Epithelial cell of esophagus (primary cell): ENCODE results near the gene WASHC3.
A peak's percentile ranks its signal among the peaks of the same experiment; 100 is the strongest.
"Not testable (repeated sequence)": the region's sequence is repeated elsewhere in the genome, so short reads cannot be mapped to it uniquely, and the experiment has no call there.

Experiments used
- DNase-seq: peaks from one replicate; pipeline ENCODE4 v3.0.0; 2010; ENCODE audit warnings: low read depth
- H3K4me3 ChIP-seq: 2 replicates; pipeline ENCODE4 v1.5.1; 2011; ENCODE audit warnings: mild to moderate bottlenecking, low read length, control low read depth
- TF ChIP-seq, protein P1 (sequence below): IDR thresholded peaks from 2 replicates; pipeline ENCODE4 v1.5.1; 2011; ENCODE audit warnings: low read depth, mild to moderate bottlenecking, low read length, control low read depth, inconsistent platforms; ENCODE audit not compliant: insufficient read depth; ENCODE audit errors: missing control alignments

WASHC3 gene, protein sequence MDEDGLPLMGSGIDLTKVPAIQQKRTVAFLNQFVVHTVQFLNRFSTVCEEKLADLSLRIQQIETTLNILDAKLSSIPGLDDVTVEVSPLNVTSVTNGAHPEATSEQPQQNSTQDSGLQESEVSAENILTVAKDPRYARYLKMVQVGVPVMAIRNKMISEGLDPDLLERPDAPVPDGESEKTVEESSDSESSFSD

DNA sequence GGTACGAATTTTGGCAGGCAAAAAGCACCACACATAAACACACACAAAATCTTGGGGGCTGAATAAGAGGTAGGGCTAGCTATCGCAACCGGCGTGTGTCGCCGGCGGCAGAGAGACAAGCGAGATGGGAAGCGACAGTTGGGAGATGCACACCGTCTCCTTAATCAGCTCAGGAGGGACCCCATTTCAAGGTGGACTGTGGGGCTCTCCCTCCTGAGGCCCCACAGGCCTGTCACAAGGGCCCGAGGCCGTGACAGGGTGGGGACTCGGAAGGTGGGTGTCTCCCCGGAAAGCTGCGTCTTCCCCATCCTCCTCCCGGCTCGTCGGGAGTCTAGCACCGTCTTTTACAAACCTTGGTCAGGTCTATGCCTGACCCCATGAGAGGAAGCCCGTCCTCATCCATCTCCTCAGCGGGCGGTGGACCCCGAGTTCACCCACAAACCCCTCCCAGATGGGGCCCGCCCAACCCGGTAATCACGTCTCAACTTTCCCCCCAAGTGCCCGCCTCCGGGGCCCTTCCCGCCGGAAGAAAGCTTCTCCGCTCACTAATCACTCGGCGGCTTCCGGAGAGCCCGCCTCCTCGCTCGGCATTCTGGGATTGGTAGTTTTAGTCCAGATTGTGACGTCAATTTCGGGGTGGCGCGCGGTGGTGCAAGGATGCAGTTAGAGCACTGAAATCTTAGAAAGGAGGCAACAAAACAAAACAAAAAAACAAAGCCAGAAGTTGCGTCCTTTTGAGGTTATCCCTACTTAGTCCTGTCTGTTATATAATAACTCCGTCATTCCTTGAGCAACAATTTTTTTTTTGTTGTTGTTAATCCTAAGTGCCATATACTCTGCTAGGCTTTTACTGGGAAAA lies at the start of gene WASHC3:
WASHC3 (minus strand) TSS at position 432 of the 859 bp plus-strand sequence; CDS start at position 403, 29 bp downstream.
- TF ChIP-seq, protein P1, sequence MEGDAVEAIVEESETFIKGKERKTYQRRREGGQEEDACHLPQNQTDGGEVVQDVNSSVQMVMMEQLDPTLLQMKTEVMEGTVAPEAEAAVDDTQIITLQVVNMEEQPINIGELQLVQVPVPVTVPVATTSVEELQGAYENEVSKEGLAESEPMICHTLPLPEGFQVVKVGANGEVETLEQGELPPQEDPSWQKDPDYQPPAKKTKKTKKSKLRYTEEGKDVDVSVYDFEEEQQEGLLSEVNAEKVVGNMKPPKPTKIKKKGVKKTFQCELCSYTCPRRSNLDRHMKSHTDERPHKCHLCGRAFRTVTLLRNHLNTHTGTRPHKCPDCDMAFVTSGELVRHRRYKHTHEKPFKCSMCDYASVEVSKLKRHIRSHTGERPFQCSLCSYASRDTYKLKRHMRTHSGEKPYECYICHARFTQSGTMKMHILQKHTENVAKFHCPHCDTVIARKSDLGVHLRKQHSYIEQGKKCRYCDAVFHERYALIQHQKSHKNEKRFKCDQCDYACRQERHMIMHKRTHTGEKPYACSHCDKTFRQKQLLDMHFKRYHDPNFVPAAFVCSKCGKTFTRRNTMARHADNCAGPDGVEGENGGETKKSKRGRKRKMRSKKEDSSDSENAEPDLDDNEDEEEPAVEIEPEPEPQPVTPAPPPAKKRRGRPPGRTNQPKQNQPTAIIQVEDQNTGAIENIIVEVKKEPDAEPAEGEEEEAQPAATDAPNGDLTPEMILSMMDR: no peak
- H3K4me3 ChIP-seq: peak within 1 kb of the TSS; percentile 70
- peak; percentile 94 for DNase-seq

DNA sequence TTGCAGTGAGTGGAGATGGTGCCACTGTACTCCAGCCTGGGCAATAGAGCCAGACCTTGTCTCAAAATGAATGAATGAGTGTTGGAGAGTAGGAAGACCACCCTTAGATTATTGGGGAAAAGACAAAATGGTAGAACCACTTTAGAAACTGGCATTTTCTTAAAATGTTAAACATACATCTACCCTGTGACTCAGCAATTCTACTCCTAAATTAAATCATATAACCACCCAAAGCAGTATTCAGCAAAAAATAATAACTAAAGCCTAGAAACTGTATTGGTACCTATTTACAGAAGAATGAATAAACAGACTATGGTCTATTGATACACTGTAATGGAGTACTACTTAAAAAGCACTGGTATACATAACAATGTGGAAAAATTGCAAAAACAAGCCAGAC lies 49.0 kb upstream of the WASHC3 start:
- no peak overlapping the region for H3K4me3 ChIP-seq
- TF ChIP-seq, protein P1: no peak
- DNase-seq: no peak

DNA sequence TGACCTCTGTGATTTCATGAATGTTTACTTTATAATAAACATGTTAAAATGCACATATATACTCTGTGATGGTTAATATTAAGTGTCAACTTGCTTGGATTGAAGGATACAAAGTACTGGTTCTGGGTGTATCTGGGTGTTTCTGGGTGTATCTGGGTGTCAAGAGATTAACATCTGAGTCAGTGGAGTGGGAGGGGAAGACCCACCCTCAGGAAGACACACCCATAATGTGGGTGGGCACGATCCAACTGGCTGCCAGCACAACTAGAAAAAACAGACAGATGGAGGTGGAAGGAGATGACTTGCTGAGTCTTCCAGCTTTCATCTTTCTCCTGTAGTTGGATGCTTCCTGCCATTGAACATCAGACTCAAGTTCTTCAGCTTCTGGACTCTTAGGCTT lies 46.2 kb upstream of the WASHC3 start:
- DNase-seq: peak; percentile 69
- H3K4me3 ChIP-seq: peak overlapping the region; percentile 9
- TF ChIP-seq, protein P1: no peak

DNA sequence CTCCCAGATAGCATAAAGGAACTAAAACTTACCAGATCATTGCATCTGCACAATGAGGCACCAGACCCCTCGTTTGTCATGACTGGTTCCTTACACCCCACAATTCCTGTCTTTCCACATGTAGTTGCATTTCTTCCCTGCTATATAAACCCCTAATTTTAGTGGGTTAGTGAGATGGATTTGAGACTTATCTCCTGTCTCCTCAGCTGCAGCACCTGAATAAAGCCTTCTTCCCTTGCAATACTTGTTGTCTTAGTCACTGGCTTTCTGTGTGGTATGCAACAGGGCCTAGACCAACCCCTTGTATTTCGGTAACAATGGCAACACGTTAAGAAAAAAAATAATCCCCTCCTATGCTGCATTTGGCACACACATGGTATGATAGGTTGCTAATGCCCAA lies 45.1 kb upstream of the WASHC3 start:
- H3K4me3 ChIP-seq: no peak overlapping the region
- TF ChIP-seq, protein P1: no peak
- no peak for DNase-seq

DNA sequence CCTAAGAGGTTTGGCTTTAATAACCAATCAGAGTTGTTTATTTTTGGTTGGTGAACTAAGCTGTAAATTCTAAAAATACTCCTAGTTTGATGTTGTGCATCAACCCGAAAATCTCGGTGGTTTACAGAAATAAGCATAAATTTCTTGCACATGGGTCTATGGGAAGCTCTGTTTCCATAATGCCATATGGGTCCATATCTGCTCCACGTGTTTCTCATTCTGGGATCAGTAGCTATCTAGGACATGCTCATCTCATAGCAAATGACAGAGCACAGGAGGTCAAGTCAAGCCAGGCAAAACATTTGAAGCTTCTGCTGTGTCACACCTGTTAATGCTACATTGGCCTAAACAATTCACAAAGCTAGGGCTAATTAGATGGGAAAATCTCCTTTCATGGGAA lies 35.1 kb upstream of the WASHC3 start:
- no peak overlapping the region for H3K4me3 ChIP-seq
- TF ChIP-seq, protein P1: no peak
- DNase-seq: no peak

DNA sequence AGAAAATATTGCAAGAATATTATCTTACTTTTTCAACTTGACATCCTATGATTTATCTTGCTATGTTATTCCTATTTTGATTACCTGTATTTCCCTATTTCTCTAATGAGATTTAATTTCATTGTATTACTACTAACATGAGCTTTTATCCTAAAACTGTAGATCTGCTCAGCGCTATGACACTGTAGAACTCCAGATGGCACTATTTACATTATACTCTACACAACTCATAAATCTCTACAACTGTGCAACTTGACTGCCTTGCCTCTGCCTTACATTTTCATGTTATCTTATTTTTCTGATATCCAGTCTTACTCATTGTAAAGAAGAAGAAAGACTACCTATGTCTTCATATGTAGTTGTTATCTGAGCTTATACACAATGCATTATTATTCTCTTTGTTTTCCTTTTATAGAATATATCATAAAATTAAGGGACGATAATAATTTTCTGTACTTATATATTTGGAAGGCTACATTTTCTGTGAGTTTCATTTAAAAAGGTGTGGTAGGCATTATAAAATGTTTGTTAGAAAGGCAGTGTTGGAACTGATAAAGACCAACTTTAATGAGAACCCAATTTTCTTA lies 34.0 kb upstream of the WASHC3 start:
- DNase-seq: peak; percentile 38
- TF ChIP-seq, protein P1: peak; percentile 59
- H3K4me3 ChIP-seq: no peak overlapping the region

DNA sequence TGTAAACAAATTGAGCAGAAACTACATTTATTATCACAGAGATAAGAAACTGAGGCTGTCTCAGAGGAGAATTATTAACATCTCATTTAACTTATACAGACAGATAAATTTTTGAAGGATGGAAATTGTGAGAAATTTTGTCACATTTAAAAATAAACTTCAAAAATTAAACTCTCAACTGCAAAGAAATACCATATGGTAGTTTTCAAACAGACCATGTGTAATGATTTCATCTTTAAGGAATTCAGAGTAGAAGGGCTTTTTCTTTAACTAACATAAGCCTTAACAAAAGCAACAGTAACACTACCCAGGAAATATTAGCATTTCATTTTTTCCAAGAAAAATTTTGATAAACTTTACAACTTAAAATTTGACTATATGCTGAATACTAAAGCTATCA lies 31.5 kb upstream of the WASHC3 start:
- DNase-seq: no peak
- H3K4me3 ChIP-seq: no peak overlapping the region
- TF ChIP-seq, protein P1: no peak

DNA sequence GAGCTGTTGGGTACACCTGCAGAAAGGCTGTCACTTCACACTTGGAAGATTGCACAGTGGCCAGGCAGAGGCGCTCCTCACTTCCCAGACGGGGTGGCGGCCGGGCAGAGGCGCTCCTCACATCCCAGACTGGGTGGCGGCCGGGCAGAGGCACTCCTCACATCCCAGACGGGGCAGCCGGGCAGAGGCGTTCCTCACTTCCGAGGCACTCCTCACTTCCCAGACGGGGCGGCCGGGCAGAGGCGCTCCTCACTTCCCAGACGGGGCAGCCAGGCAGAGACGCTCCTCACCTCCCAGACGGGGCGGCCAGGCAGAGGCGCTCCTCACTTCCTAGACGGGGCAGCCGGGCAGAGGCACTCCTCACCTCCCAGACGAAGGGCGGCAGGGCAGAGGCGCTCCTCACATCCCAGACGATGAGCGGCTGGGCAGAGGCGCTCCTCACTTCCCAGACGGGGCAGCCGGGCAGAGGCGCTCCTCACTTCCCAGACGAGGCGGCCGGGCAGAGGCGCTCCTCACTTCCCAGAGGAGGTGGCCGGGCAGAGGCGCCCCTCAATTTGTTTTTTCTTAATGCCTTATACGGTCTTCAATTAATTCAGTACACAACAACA lies 27.5 kb upstream of the WASHC3 start:
- not testable (repeated sequence) for DNase-seq

More for the DNA sequence above, 27.5 kb upstream of the WASHC3 start:
- H3K4me3 ChIP-seq: not testable (repeated sequence)
